ENCODE results near the gene PYGO2.

The PYGO2 gene

DNA sequence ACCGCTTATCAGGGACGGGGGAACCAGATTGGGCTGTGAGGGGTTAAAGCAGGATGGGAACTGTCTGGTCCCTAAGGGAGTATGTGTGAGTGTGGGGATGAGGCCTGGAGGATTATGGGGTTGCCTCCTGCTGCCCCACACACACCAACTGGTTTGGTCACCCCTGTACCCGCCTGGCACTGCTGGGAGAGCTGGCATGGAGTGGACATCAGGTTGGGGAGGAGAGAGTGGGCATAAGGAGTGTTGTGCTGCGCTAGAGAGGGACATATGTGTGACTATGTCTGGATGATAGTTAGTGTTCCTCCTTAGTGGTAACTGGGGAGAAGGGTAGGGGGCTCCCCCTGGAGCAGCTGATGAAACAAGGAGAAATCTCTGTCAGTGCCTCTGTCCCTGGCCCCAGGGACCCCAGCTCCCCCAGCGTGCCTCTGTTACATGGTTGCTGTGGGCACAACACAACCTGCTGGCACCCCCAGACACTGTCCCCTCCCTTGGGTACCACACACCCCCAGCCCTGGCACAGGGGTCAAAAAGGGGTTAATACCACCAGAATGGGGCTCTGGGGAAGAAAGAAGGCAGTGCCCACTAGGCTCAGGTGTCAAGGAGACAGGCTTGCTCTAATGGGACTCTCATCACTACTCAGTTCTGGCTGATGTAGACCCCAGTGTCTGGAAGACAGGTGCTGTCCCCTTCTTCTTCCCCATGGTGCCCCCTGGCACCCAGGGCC is 42.9 kb upstream of the PYGO2 start:
- in situ Hi-C loops (cut with HindIII; ENCODE audit: low pct_unique_long_range_greater_than_20kb, low sequenced_read_pairs), result no loop called here
- no peak for TF ChIP-seq JUND (IDR thresholded peaks at IDR 0.05; ENCODE audit: low read depth)
- DNase-seq (ENCODE audit: low read depth in 1 of 2, low spot score in 1 of 2), result no peak

DNA sequence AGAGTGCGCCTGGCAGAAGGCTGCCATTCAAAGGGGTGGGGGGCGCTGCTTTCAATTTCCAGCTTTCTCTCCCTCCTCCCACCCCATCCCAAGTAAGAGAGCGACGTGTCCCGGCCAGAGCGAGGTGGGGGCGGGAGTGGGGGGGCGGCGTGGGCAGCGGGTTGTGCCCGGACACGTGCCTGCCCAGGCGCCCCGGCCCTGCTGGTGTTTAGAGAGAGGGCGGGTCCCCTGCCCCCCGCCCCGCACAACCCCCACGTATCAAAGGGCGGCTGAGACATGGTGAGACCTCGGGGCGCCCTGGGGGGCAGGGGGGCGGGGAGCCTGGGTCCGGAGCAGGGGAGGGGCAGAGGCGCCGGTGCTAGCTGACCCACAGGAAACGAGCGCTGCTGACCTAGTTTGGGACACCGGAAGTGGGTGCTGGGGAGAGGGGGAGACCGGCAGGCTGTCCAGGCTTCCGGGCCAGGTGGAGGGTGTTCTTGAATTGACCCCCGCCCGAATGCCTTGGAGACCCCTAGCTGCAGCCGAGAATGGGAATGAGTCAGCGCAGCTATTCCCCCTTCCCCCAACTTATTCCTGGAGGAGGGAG is 42.3 kb upstream of the PYGO2 start:
- DNase-seq (ENCODE audit: low read depth in 1 of 2, low spot score in 1 of 2), result peak in 1 of 2 experiments; percentile 72
- in situ Hi-C loops (cut with HindIII; ENCODE audit: low pct_unique_long_range_greater_than_20kb, low sequenced_read_pairs), result no loop called here
- no peak for TF ChIP-seq JUND (IDR thresholded peaks at IDR 0.05; ENCODE audit: low read depth)

DNA sequence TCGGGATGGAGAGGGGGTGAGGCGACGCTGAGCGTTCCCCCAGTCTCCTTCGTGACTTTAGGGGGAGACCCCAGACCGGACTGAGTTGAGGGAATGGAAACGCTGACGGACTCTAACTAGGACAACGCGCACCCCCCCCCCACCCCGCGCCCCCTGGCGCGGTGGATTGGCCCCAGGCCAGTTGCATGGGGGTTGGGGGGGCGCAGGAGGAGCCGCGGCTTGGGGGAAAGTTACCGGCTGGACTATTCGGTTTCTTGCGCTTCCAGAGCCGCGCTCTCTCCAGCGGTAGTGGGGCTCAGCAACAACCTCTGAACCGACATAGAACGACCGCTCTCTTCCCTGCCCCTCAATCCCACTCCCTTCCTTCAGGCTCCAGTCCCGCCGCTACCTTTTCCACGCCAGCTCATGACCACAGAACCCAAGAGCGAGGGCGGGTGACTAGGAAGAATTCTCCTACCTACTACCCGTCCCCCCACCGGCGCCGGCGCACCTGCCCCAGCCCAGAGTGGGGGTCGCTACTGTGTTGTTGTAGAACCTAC is 41.7 kb upstream of the PYGO2 start:
- no peak for TF ChIP-seq JUND (IDR thresholded peaks at IDR 0.05; ENCODE audit: low read depth)
- in situ Hi-C loops (cut with HindIII; ENCODE audit: low pct_unique_long_range_greater_than_20kb, low sequenced_read_pairs), result no loop called here
- no peak for DNase-seq (ENCODE audit: low read depth in 1 of 2, low spot score in 1 of 2)

DNA sequence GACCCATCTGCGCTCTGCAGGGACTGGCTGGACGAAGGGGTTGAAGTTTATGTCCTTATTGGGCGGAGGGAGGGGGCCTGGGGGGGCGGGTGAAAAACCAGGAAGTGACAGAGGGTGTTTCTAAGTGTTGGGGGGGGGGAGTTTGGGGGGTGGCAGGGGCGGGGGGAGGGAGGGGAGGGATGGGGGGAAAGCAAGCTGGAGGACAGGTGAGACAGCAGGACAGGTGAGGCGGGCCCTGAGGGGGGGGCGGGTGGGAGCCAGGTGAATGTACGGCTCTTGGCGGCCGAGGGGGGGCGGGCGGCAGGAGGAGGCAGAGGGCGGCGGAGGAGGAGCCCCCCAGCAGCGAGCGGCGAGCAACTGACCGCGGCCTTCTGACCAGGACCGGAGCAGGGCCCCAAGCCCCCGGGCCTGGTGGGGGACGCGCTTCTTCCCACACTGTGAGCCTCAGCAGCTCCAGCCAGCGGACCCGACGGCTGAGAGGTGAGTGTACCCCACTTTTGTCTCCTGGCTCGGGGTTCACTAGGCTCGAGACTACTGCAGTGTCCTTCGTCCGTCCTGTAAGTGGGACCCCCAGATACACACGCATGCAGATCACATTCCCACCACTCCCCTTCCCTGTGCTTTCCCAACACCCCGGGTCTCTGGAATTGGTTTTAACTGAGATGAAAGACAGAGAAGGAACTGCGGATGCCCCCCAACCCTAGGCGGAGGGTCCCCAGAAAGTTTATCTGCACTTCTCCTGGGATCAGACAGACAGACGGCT is 41.1 kb upstream of the PYGO2 start, which contains the start of gene ZBTB7B:
ZBTB7B (plus strand) TSS at position 339 of the 763 bp plus-strand sequence. CDS start 11,859 bp downstream, outside the sequence.
- no peak for TF ChIP-seq JUND (IDR thresholded peaks at IDR 0.05; ENCODE audit: low read depth)
- in situ Hi-C loops (cut with HindIII; ENCODE audit: low pct_unique_long_range_greater_than_20kb, low sequenced_read_pairs), result no loop called here
- peak in 1 of 2 experiments; percentile 73 for DNase-seq (ENCODE audit: low read depth in 1 of 2, low spot score in 1 of 2)

DNA sequence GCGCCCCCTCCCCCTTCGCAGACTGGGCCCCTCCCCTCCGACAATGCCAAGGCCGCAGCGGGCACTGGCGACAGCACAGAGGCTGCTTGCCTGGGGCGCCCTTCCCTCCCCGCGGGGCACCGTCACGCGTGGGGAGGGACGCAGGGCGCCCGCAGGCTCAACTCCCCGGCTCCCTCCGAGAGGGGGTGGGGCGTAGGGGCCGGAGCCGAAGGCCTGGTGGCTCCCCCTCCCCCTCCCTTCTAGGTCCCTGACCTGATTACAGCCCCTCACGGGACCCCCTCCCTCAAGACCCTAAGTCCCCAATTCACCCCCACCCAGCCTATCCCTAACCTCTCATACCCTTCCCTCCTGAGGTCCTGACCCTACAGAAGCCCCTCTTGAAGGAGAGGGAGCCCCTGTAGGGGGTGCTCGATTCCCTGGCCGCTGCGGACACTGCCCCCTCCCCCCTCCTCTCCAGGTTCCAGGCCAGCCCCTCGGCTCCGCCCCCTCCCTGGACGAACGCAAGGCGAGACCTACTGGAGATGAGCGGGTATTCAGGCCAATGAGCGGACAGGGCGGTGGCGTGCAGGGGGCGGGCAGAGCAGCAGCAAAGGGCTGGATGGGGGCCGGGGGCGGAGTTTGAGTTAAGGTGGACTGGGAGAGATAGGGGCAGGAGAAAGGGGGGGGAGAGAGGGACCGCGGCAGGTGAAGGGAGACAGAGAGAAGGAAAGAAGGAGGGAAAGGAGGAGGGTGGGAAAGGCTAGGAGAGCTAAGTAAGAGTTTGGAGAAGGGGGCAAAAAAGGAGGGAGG is 40.3 kb upstream of the PYGO2 start:
- DNase-seq (ENCODE audit: low read depth in 1 of 2, low spot score in 1 of 2), result peak; percentile 97 to 100
- in situ Hi-C loops (cut with HindIII; ENCODE audit: low pct_unique_long_range_greater_than_20kb, low sequenced_read_pairs), result no loop called here
- no peak for TF ChIP-seq JUND (IDR thresholded peaks at IDR 0.05; ENCODE audit: low read depth)

DNA sequence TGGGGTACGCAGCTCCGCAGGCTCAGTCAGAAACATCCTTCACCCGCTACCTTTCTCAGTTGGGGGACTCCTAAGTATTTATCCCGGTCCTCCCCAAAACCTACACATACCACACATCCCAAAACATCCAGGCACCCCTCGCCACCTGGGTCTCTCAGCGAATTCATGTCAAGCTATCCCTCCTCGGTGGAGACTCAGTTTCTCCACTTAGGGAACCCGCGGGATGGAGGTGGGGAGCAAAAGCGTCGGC is 39.8 kb upstream of the PYGO2 start:
- in situ Hi-C loops (cut with HindIII; ENCODE audit: low pct_unique_long_range_greater_than_20kb, low sequenced_read_pairs), result no loop called here
- no peak for DNase-seq (ENCODE audit: low read depth in 1 of 2, low spot score in 1 of 2)
- no peak for TF ChIP-seq JUND (IDR thresholded peaks at IDR 0.05; ENCODE audit: low read depth)

DNA sequence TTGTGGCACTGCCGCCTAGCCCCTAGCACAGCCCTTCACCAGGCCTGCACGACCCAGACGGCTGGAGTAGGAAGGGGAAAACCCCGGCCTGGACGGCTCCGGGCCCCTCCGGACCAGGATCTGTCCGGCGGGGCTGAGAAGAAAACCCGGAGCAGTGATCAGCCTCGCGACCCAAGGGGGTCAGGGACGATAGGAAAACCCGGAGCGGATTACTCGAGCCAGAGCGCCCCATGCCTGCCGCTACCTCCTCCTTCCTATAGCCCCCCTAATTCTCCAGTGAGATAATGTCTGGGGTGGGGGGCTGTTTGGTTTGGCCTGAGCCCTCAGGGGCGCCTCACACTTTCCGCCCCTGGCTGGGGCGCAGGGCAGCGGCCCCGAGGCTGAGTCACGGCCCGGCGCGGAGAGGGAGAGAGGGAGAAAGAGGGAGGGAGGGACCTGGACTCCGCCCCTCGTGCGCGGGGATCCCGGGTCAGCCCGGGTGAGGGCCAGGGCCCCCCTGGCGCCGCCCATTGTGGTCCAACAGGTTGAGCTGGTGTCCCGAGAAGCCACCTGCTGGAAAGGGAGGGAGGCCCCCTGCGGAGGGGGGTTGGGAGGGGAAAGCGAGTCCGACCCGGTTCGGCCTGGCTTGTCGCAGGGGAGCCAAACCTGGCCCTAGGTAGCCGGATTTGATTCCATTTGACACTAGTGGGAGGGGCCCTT is 39.3 kb upstream of the PYGO2 start:
- no peak; the same call in none of the 2 replicates for TF ChIP-seq JUND (IDR thresholded peaks at IDR 0.05; ENCODE audit: low read depth)
- DNase-seq (ENCODE audit: low read depth in 1 of 2, low spot score in 1 of 2), result peak; percentile 87 to 100
- in situ Hi-C loops (cut with HindIII; ENCODE audit: low pct_unique_long_range_greater_than_20kb, low sequenced_read_pairs), result no loop called here

DNA sequence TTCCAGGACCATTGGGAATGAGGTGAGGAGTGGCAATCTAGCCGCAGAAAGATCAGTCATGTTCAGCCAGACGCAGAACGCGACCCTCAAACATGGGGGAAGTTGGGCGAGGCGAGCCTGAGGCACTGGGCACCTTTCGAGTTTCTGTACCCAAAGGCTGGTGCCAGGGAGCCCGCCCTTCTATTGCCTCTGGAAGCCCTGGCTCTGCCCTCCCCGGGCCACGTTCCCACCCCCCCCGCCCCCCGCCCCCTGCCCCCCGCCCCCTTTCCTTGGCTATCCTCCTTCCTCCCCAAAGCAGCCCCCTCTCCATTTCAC is 38.8 kb upstream of the PYGO2 start:
- in situ Hi-C loops (cut with HindIII; ENCODE audit: low pct_unique_long_range_greater_than_20kb, low sequenced_read_pairs), result no loop called here
- no peak for TF ChIP-seq JUND (IDR thresholded peaks at IDR 0.05; ENCODE audit: low read depth)
- DNase-seq (ENCODE audit: low read depth in 1 of 2, low spot score in 1 of 2), result no peak

DNA sequence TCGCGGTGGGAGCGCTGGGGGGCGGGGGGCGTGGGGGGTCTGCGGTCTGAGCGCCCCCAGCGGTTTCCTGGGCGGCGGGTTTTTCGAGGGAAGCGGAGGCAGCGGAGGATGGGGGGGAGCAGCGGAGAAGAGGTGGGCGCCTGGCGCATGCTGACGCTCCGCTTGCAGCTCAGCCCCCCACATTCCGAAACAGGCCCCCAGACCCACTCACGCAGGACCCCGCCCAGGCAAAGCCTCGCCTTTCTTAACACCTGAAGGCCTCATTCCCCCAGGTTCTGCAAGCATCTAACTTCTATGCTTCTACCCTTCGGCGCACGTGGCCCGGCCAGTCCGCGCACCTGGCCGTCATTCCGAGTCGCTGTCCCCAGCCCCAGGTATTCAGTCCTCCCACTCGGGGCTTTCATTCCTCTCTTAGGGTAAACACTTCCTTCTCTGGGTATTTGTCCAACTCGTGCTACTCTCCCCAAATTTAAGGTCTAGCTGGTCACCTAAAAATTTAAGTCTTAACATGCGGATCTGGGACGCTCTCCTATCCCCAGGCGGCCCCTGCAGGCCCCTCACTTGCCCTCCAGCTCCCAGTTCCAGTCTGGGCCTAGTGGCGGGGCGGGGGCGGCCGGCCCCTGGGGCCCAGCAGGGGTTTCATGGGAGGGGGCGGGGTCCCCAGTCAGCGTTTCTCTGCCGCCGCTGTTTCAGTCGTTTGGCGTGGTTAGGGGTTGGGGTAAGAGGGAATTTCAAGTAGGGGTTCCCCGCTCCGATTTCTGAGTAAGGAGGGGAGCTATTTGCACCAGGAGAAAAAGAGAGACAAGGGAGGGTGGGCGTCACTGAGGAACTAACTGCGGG is 38.2 kb upstream of the PYGO2 start:
- no peak for TF ChIP-seq JUND (IDR thresholded peaks at IDR 0.05; ENCODE audit: low read depth)
- in situ Hi-C loops (cut with HindIII; ENCODE audit: low pct_unique_long_range_greater_than_20kb, low sequenced_read_pairs), result no loop called here
- peak; percentile 59 to 87 for DNase-seq (ENCODE audit: low read depth in 1 of 2, low spot score in 1 of 2)

DNA sequence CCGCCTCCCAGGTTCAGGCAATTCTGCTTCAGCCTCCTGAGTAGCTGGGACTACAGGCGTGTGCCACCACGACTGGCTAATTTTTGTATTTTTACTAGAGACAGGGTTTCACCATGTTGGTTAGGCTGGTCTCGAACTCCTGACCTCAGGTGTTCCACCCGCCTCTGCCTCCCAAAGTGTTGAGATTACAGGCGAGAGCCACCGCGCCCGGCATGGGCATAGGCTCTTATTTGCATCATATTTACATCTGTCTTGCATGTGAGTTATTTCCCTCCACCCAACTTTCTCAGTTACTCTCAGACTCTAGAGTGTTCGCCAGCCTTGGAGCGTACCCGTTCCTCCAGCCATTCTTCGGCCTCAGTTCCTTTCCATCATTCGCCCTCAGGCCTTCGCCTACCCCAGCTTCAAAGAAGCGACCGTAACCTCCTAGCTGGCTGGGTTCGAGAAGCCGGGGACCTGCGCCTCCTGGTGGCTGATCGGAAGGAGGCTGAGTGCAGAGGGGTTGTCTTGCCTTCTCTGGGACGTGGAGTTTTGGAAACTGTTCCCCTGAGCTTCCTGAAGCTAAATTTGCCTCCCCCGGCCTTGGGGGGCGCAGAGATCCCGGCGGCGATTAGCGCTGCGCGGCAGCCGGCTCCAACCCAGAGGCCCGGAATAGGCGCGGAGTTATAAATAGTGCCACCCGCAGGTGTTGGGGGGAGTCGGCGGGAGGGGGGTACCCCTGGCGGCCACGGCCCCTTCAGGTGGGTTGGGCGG is 37.4 kb upstream of the PYGO2 start:
- DNase-seq (ENCODE audit: low read depth in 1 of 2, low spot score in 1 of 2), result peak; percentile 68 to 88
- in situ Hi-C loops (cut with HindIII; ENCODE audit: low pct_unique_long_range_greater_than_20kb, low sequenced_read_pairs), result no loop called here
- TF ChIP-seq JUND (IDR thresholded peaks at IDR 0.05; ENCODE audit: low read depth), result no peak

Data from T47D (cell line).